ENCODE data around the gene TMEM244. TPM values are rescaled to one million over a fixed set of nuclear protein-coding genes. Genes with fewer than 3 reads are reported as not detected.

TMEM244 gene
- total RNA-seq, 1 experiment from 2014 or later, result not detected

DNA sequence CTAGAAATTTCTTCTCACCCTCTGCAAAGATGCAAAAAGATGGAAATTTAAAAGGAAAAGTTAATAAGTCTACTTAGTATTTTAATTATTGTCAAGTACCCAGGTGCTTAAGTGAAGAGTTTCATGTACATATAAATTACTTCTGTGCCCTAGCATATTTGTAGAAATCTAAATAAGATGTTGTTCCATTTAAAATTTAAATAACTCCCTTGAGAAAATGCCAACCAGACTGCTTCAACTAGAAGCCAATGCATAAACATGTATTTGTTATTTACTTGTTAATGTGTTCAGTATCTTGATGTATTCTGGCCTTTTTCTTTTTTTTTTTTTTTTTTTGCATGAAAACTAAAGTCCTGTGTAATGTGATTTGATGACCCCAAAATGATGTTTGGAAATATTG is 6.3 kb upstream of the TMEM244 start:
- H3K36me3 ChIP-seq (ENCODE audit: low read depth, low read length), result no peaks in the 10 kb centered on the region
- ChIA-PET POLR2A (ENCODE audit: unreplicated experiment) (no interaction called here), CTCF (no interaction called here)
- ATAC-seq (no peak), DNase-seq (no peak)
- H2AFZ ChIP-seq (ENCODE audit: low read length), result no peak overlapping the region
- no peaks in the 10 kb centered on the region for H3F3A ChIP-seq (ENCODE audit: low read length, unreplicated experiment)
- H4K20me1 ChIP-seq (ENCODE audit: low read length), result no peaks in the 10 kb centered on the region
- no TSS peak for BruUV-seq (replicated peaks)
- H3K9me3 ChIP-seq (ENCODE audit: low read length), result no peaks in the 10 kb centered on the region
- intact Hi-C loops (cut with micrococcal nuclease), result loop anchor here (10.0 kb wide), 1 partner anchor 373 kb away; no protein-coding TSS in a partner anchor
- no peak overlapping the region for H3K4me3 ChIP-seq (ENCODE audit: low read length)
- no peak overlapping the region for H3K4me2 ChIP-seq (ENCODE audit: low read length)
- no peaks in the 10 kb centered on the region for H3K79me2 ChIP-seq (ENCODE audit: low read length)
- H3K9ac ChIP-seq (ENCODE audit: low read length), result no peak overlapping the region
- peaks cover 17% of the 10 kb centered on the region for H3K4me1 ChIP-seq (ENCODE audit: insufficient read depth, low read length)
- no peak overlapping the region for H3K27ac ChIP-seq (ENCODE audit: low read length)
- H3K9me2 ChIP-seq (replicated peaks; ENCODE audit: low read length), result no peaks in the 10 kb centered on the region
- no peaks in the 10 kb centered on the region for H3K27me3 ChIP-seq (ENCODE audit: low read length)
- TF ChIP-seq EZH2phosphoT487 (IDR thresholded peaks at IDR 0.05; ENCODE audit: borderline replicate concordance, low read length) (no peak), CTCF (conservative IDR thresholded peaks at IDR 0.05; ENCODE audit: low read depth, low read length) (no peak), EZH2 (IDR thresholded peaks at IDR 0.05; ENCODE audit: low read length, unreplicated experiment) (no peak)

- H3K79me2 ChIP-seq (ENCODE audit: low read length), result no peaks in the 10 kb centered on the region
- no TSS peak for BruUV-seq (replicated peaks)
- no peak overlapping the region for H3K27ac ChIP-seq (ENCODE audit: low read length)
- H2AFZ ChIP-seq (ENCODE audit: low read length), result no peak overlapping the region
- no peaks in the 10 kb centered on the region for H3K9me2 ChIP-seq (replicated peaks; ENCODE audit: low read length)
- no peak overlapping the region for H3K4me3 ChIP-seq (ENCODE audit: low read length)
- no peak overlapping the region for H3K9ac ChIP-seq (ENCODE audit: low read length)
- intact Hi-C loops (cut with micrococcal nuclease), result loop anchor here (10.0 kb wide), 1 partner anchor 372 kb away; no protein-coding TSS in a partner anchor
- no peaks in the 10 kb centered on the region for H3K27me3 ChIP-seq (ENCODE audit: low read length)
- no peak overlapping the region for H3K4me2 ChIP-seq (ENCODE audit: low read length)
- no peaks in the 10 kb centered on the region for H3K9me3 ChIP-seq (ENCODE audit: low read length)
- no peak for DNase-seq
- TF ChIP-seq EZH2phosphoT487 (IDR thresholded peaks at IDR 0.05; ENCODE audit: borderline replicate concordance, low read length) (no peak), EZH2 (IDR thresholded peaks at IDR 0.05; ENCODE audit: low read length, unreplicated experiment) (no peak), CTCF (conservative IDR thresholded peaks at IDR 0.05; ENCODE audit: low read depth, low read length) (no peak)
- H3K36me3 ChIP-seq (ENCODE audit: low read depth, low read length), result no peaks in the 10 kb centered on the region
- H3F3A ChIP-seq (ENCODE audit: low read length, unreplicated experiment), result no peaks in the 10 kb centered on the region
- ChIA-PET CTCF (no interaction called here), POLR2A (ENCODE audit: unreplicated experiment) (no interaction called here)
- peaks cover 17% of the 10 kb centered on the region for H3K4me1 ChIP-seq (ENCODE audit: insufficient read depth, low read length)
- no peaks in the 10 kb centered on the region for H4K20me1 ChIP-seq (ENCODE audit: low read length)
- no peak for ATAC-seq
These were observed 5.6 kb upstream of the TMEM244 start for GRCh38 chr6:129866688-129867087.

DNA sequence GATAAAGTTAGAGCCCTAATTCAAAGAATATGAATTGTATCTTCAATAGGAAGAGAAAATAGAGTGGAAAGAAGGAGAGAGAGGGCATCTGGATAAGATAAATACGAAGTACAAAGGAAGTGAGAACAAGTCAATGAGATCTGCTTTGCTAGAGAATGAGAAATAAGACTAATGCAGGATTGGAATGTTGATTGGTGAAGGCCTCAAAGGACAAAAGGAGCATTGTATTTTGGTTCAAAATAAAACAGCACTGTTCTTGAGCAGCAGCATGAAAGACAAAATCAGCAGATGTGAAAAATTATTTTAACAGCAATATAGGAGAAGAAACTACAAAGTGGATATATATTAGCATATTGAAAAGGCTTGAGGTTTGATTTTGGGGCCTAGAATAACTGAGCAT is 5.1 kb upstream of the TMEM244 start:
- H3F3A ChIP-seq (ENCODE audit: low read length, unreplicated experiment), result no peaks in the 10 kb centered on the region
- no peaks in the 10 kb centered on the region for H3K27me3 ChIP-seq (ENCODE audit: low read length)
- H3K36me3 ChIP-seq (ENCODE audit: low read depth, low read length), result no peaks in the 10 kb centered on the region
- DNase-seq (no peak), ATAC-seq (no peak)
- H2AFZ ChIP-seq (ENCODE audit: low read length), result no peak overlapping the region
- no peak overlapping the region for H3K4me2 ChIP-seq (ENCODE audit: low read length)
- BruUV-seq (replicated peaks), result no TSS peak
- H3K9me3 ChIP-seq (ENCODE audit: low read length), result no peaks in the 10 kb centered on the region
- H3K27ac ChIP-seq (ENCODE audit: low read length), result no peak overlapping the region
- no peak overlapping the region for H3K4me3 ChIP-seq (ENCODE audit: low read length)
- intact Hi-C loops (cut with micrococcal nuclease), result loop anchor here (10.0 kb wide), 1 partner anchor 371 kb away; no protein-coding TSS in a partner anchor
- no peaks in the 10 kb centered on the region for H3K79me2 ChIP-seq (ENCODE audit: low read length)
- TF ChIP-seq CTCF (conservative IDR thresholded peaks at IDR 0.05; ENCODE audit: low read depth, low read length), result no peak
- no peak for TF ChIP-seq EZH2phosphoT487 (IDR thresholded peaks at IDR 0.05; ENCODE audit: borderline replicate concordance, low read length)
- TF ChIP-seq EZH2 (IDR thresholded peaks at IDR 0.05; ENCODE audit: low read length, unreplicated experiment), result no peak
- no peak overlapping the region for H3K9ac ChIP-seq (ENCODE audit: low read length)
- H3K9me2 ChIP-seq (replicated peaks; ENCODE audit: low read length), result no peaks in the 10 kb centered on the region
- ChIA-PET CTCF (no interaction called here), POLR2A (ENCODE audit: unreplicated experiment) (no interaction called here)
- H3K4me1 ChIP-seq (ENCODE audit: insufficient read depth, low read length), result peaks cover 21% of the 10 kb centered on the region
- no peaks in the 10 kb centered on the region for H4K20me1 ChIP-seq (ENCODE audit: low read length)
